Measurements from ENCODE around the gene PC.
"Not testable (repeated sequence)": the region's sequence is repeated elsewhere in the genome, so short reads cannot be mapped to it uniquely, and the experiment has no call there.

Gene PC

GRCh38 chr11:66818231-66818955 lies 139.8 kb downstream of the PC start:
- DNase-seq (ENCODE audit: low read depth): no peak
- TF ChIP-seq, protein P1, sequence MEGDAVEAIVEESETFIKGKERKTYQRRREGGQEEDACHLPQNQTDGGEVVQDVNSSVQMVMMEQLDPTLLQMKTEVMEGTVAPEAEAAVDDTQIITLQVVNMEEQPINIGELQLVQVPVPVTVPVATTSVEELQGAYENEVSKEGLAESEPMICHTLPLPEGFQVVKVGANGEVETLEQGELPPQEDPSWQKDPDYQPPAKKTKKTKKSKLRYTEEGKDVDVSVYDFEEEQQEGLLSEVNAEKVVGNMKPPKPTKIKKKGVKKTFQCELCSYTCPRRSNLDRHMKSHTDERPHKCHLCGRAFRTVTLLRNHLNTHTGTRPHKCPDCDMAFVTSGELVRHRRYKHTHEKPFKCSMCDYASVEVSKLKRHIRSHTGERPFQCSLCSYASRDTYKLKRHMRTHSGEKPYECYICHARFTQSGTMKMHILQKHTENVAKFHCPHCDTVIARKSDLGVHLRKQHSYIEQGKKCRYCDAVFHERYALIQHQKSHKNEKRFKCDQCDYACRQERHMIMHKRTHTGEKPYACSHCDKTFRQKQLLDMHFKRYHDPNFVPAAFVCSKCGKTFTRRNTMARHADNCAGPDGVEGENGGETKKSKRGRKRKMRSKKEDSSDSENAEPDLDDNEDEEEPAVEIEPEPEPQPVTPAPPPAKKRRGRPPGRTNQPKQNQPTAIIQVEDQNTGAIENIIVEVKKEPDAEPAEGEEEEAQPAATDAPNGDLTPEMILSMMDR (IDR thresholded peaks at IDR 0.05; ENCODE audit: insufficient read depth, low read depth, low read length, missing control alignments): no peak
- H3K4me3 ChIP-seq (ENCODE audit: low read length): no peak overlapping the region

GRCh38 chr11:66815646-66816045 lies 142.5 kb downstream of the PC start:
- peak; percentile 42 for DNase-seq (ENCODE audit: low read depth)
- H3K4me3 ChIP-seq (ENCODE audit: low read length): no peak overlapping the region
- TF ChIP-seq, protein P1 (IDR thresholded peaks at IDR 0.05; ENCODE audit: insufficient read depth, low read depth, low read length, missing control alignments): no peak

GRCh38 chr11:66814678-66815077 lies 143.5 kb downstream of the PC start:
- TF ChIP-seq, protein P1 (IDR thresholded peaks at IDR 0.05; ENCODE audit: insufficient read depth, low read depth, low read length, missing control alignments): no peak
- no peak overlapping the region for H3K4me3 ChIP-seq (ENCODE audit: low read length)
- DNase-seq (ENCODE audit: low read depth): no peak

DNA sequence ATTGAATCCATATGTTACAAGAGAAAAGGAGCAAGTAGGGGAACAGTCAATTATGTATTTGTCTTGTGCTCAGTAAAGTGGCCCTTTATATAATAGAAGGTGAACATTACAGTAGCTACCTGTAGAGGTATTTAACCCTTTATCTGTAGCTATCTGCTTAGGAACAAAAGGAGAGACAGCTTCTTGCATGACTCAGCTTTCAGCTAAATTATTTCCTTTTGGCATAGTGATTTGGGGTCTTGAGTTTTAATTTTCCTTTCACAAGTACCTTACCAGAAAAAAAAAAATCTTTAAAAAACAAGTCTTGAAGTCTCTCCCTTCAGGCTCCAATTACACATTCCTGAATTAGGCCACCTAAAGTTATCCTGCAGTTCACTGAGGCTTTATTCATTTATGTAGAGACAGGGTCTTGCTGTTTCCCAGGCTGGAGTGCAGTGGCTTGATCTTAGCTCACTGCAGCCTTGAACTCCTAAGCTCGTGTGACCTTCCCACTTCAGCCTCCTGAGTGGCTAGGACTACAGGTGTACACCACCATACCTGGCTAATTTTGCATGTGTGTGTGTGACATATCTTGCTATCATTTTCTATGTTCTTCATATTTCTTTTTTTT lies 147.5 kb downstream of the PC start:
- H3K4me3 ChIP-seq (ENCODE audit: low read length): no peak overlapping the region
- no peak for DNase-seq (ENCODE audit: low read depth)
- TF ChIP-seq, protein P1 (IDR thresholded peaks at IDR 0.05; ENCODE audit: insufficient read depth, low read depth, low read length, missing control alignments): no peak

DNA sequence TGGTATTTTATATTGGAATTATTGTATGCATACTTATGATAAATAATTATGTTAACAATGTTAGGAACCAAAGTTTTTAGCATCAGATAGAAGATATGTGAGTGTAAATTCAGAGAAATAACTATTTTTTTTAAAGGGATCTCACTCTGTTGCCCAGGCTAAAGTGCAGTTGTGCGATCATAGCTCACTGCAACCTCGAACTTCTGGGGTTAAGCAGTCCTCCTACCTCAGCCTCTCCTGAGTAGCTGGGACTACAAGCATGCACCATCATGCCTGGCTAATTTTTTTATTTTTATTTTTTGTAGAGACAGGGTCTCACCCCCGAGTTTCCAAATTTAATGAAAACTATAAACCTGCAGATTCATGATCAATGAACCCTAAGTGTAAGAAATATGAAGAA lies 148.6 kb downstream of the PC start:
- TF ChIP-seq, protein P1 (IDR thresholded peaks at IDR 0.05; ENCODE audit: insufficient read depth, low read depth, low read length, missing control alignments): no peak
- H3K4me3 ChIP-seq (ENCODE audit: low read length): no peak overlapping the region
- no peak for DNase-seq (ENCODE audit: low read depth)

DNA sequence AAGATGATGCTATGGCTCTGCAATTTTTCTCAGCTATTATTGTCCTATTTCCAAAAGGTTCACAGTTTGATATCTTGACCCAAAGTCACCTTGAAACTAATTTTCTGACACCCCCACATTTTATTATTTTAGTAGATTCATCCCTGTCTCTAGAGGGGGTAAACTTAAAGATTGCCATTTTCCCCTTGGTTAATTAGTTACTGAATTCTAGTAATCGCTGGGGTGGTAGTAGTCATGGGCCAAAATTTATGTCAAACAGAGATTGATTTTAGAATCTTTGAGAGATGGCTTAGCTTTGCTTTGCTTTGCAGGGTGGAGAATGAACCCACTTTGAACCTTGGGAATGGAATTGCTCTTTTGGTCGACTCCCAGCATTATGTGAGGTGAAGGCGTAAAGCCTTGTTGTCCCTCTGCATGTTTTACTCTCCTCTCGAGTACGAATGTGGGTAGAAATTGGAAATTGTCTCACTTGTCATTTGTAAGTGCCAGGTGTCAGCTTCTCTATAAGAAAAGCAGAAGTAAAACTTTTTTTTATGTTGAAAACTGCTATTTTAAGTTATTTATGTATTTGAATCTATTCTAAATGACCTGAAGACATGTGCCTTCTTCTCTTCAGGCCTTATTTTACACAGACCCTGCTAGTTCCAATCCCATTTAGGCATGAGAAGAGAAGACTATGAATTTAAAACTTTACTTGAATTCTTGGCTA lies 157.3 kb downstream of the PC start:
- TF ChIP-seq, protein P1 (IDR thresholded peaks at IDR 0.05; ENCODE audit: insufficient read depth, low read depth, low read length, missing control alignments): no peak
- H3K4me3 ChIP-seq (ENCODE audit: low read length): no peak overlapping the region
- DNase-seq (ENCODE audit: low read depth): no peak

GRCh38 chr11:66799815-66800214 lies 158.4 kb downstream of the PC start:
- H3K4me3 ChIP-seq (ENCODE audit: low read length); DNase-seq (ENCODE audit: low read depth): not testable (repeated sequence)

Data from epithelial cell of esophagus (primary cell).